ENCODE results near the gene CASS4. TPM values are rescaled to one million over a fixed set of nuclear protein-coding genes. Genes with fewer than 3 reads are reported as not detected.

CASS4 gene
- total and polyA plus RNA-seq, 9 donors: 1.0 to 6.9 (median 2.5) TPM

GRCh38 chr20:56383334-56383733 is 28.7 kb upstream of the CASS4 start:
- Histone ChIP-seq H3K4me1 (ENCODE audit: insufficient read depth) (peaks cover 2% of the 10 kb centered on the region), H3K9me3 (no peaks in the 10 kb centered on the region), H3K27me3 (no peaks in the 10 kb centered on the region), H3K36me3 (no peaks in the 10 kb centered on the region), H3K4me3 (no peak overlapping the region), H3K27ac (no peak overlapping the region)
- no peak for DNase-seq
- TF ChIP-seq EP300 (IDR thresholded peaks at IDR 0.05) (no peak), CTCF (IDR thresholded peaks at IDR 0.05) (no peak), POLR2A (IDR thresholded peaks at IDR 0.05) (no peak)
- intact Hi-C loops (cut with DNase I): no loop called here
- WGBS, 3 donors: 58 to 70% (median 62%) methylated on average over 8 of the region's 8 CpGs

GRCh38 chr20:56385130-56385529 is 26.9 kb upstream of the CASS4 start:
- Histone ChIP-seq H3K4me1 (ENCODE audit: insufficient read depth) (peaks cover 2% of the 10 kb centered on the region), H3K27me3 (no peaks in the 10 kb centered on the region), H3K4me3 (no peak overlapping the region), H3K27ac (no peak overlapping the region), H3K9me3 (no peaks in the 10 kb centered on the region), H3K36me3 (no peaks in the 10 kb centered on the region)
- TF ChIP-seq POLR2A (IDR thresholded peaks at IDR 0.05): no peak
- no peak for TF ChIP-seq CTCF (IDR thresholded peaks at IDR 0.05)
- no peak for TF ChIP-seq EP300 (IDR thresholded peaks at IDR 0.05)
- intact Hi-C loops (cut with DNase I): no loop called here
- WGBS, 3 donors: 91 to 94% (median 94%) methylated on average over 4 of the region's 4 CpGs
- no peak for DNase-seq

DNA sequence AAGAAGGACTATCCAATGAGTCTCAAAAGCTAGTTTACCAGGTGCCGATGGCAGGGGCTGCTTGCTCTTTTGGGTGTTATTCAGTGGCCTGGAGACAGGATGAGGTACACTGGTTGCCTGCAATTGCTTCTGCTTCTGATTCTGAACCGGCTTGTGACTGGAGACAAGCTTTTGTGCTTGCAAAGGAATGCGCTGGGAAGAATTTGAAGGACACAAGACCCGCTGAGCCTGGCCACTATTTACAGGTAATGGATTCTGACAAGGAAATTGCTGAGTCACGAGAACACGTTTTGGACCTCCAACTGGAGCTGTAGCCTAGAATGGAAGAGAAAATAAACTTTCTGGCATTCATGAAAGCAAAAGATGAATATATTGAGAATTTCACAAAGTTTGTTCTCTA is 25.8 kb upstream of the CASS4 start:
- Histone ChIP-seq H3K27ac (no peak overlapping the region), H3K27me3 (no peaks in the 10 kb centered on the region), H3K9me3 (no peaks in the 10 kb centered on the region), H3K36me3 (no peaks in the 10 kb centered on the region), H3K4me1 (ENCODE audit: insufficient read depth) (peaks cover 4% of the 10 kb centered on the region), H3K4me3 (no peak overlapping the region)
- DNase-seq: no peak
- TF ChIP-seq EP300 (IDR thresholded peaks at IDR 0.05) (no peak), CTCF (IDR thresholded peaks at IDR 0.05) (no peak), POLR2A (IDR thresholded peaks at IDR 0.05) (no peak)
- 93 to 96% (median 96%) methylated on average over 6 of the region's 6 CpGs for WGBS, 3 donors
- intact Hi-C loops (cut with DNase I): no loop called here

GRCh38 chr20:56388882-56389281 is 23.2 kb upstream of the CASS4 start:
- no peak for DNase-seq
- H3K36me3 ChIP-seq: no peaks in the 10 kb centered on the region
- no peak overlapping the region for H3K4me3 ChIP-seq
- 78 to 92% (median 89%) methylated on average over 4 of the region's 4 CpGs for WGBS, 3 donors
- no peak overlapping the region for H3K27ac ChIP-seq
- TF ChIP-seq POLR2A (IDR thresholded peaks at IDR 0.05): no peak
- no peak for TF ChIP-seq EP300 (IDR thresholded peaks at IDR 0.05)
- TF ChIP-seq CTCF (IDR thresholded peaks at IDR 0.05): no peak
- H3K4me1 ChIP-seq (ENCODE audit: insufficient read depth): peaks cover 6% of the 10 kb centered on the region
- no peaks in the 10 kb centered on the region for H3K9me3 ChIP-seq
- no peaks in the 10 kb centered on the region for H3K27me3 ChIP-seq
- intact Hi-C loops (cut with DNase I): no loop called here

All from ovary (tissue), 9 donors.